Smooth muscle cell (in vitro differentiated cells): ENCODE data around the gene MASP1. TPM values are rescaled to one million over a fixed set of nuclear protein-coding genes. Genes with fewer than 3 reads are reported as not detected.

Experiments
- DNase-seq: peaks from one replicate; lab custom pipeline; 2025; ENCODE audit not compliant: unreplicated experiment; lab: John Stamatoyannopoulos, UW
- H2AFZ ChIP-seq: fragments of 200-600 bp; sonication (generic); 2 replicates; pipeline ENCODE4 v1.6.0; 2016; ENCODE audit warnings: antibody characterized with exemption, low read depth, mild to moderate bottlenecking
- H3F3A ChIP-seq: fragments of 200-600 bp; sonication (generic); 2 replicates; pipeline ENCODE4 v1.6.0; 2017; ENCODE audit warnings: antibody characterized with exemption, low read depth
- H3K27ac ChIP-seq: fragments of 200-600 bp; sonication (generic); 2 replicates; pipeline ENCODE4 v1.5.1; 2016; ENCODE audit warnings: low read depth, mild to moderate bottlenecking
- H3K27me3 ChIP-seq: fragments of 200-600 bp; sonication (generic); 2 replicates; pipeline ENCODE4 v1.6.1; 2016; ENCODE audit warnings: low read depth, mild to moderate bottlenecking
- H3K36me3 ChIP-seq: fragments of 200-600 bp; sonication (generic); 2 replicates; pipeline ENCODE4 v1.5.1; 2016; ENCODE audit warnings: low read depth
- H3K4me1 ChIP-seq: fragments of 200-600 bp; sonication (generic); 2 replicates; pipeline ENCODE4 v1.5.1; 2016; ENCODE audit warnings: low read depth
- H3K4me2 ChIP-seq: fragments of 200-600 bp; sonication (generic); 2 replicates; pipeline ENCODE4 v1.6.0; 2016; ENCODE audit warnings: mild to moderate bottlenecking
- H3K4me3 ChIP-seq: fragments of 200-600 bp; sonication (generic); 2 replicates; pipeline ENCODE4 v1.5.1; 2016; ENCODE audit warnings: mild to moderate bottlenecking
- H3K79me2 ChIP-seq: fragments of 200-600 bp; sonication (generic); 2 replicates; pipeline ENCODE4 v1.6.0; 2016; ENCODE audit warnings: low read depth, mild to moderate bottlenecking
- H3K9ac ChIP-seq: fragments of 200-600 bp; sonication (generic); 2 replicates; pipeline ENCODE4 v1.6.0; 2016; ENCODE audit warnings: low read depth
- H3K9me3 ChIP-seq: fragments of 200-600 bp; sonication (generic); replicated peaks from 2 replicates; pipeline ENCODE4 v1.5.1; 2016; ENCODE audit warnings: low read depth
- H4K20me1 ChIP-seq: fragments of 200-600 bp; sonication (generic); 2 replicates; pipeline ENCODE4 v1.6.0; 2016; ENCODE audit warnings: low read depth
- WGBS: methylation state at CpG from one replicate; pipeline ENCODE4 v1.1.7; 2016; ENCODE audit warnings: low lambda C conversion rate; 5-methylcytosine and 5-hydroxymethylcytosine counted together
- polyA plus RNA-seq: library from polyadenylated mRNA; unstranded; fragments of >200 nt; fragmentation: Nextera tagmentation; extraction: Ambion mirVana; gene quantifications from 2 replicates; pipeline ENCODE4 v1.2.1, GENCODE V29; 2016
- total RNA-seq: library from RNA; depleted of rRNA; stranded (reverse); fragments of >200 nt; gene quantifications from 2 replicates; pipeline ENCODE4 v1.2.3, GENCODE V29; 2014
- TF ChIP-seq, protein P1 (sequence below): fragments of 200-600 bp; sonication (generic); IDR thresholded peaks from 2 replicates; pipeline ENCODE4 v1.5.1; 2017; ENCODE audit warnings: borderline replicate concordance, mild to moderate bottlenecking, antibody characterized with exemption; ENCODE audit not compliant: insufficient read depth, poor library complexity, severe bottlenecking

MASP1 gene
- total and polyA plus RNA-seq, 2 experiments from 2014 or later = 46.7 to 54.0 TPM

GRCh38 chr3:187223799-187224198 is 67.7 kb downstream of the MASP1 start:
- Histone ChIP-seq H3K4me2 (no peak overlapping the region), H3K9ac (no peak overlapping the region), H3K36me3 (no peaks in the 10 kb centered on the region), H3K27me3 (no peaks in the 10 kb centered on the region), H3F3A (no peaks in the 10 kb centered on the region), H2AFZ (no peak overlapping the region), H3K4me3 (no peak overlapping the region), H4K20me1 (no peaks in the 10 kb centered on the region), H3K4me1 (no peaks in the 10 kb centered on the region), H3K27ac (no peak overlapping the region), H3K9me3 (no peaks in the 10 kb centered on the region), H3K79me2 (no peaks in the 10 kb centered on the region)
- no peak for DNase-seq
- TF ChIP-seq, protein P1, sequence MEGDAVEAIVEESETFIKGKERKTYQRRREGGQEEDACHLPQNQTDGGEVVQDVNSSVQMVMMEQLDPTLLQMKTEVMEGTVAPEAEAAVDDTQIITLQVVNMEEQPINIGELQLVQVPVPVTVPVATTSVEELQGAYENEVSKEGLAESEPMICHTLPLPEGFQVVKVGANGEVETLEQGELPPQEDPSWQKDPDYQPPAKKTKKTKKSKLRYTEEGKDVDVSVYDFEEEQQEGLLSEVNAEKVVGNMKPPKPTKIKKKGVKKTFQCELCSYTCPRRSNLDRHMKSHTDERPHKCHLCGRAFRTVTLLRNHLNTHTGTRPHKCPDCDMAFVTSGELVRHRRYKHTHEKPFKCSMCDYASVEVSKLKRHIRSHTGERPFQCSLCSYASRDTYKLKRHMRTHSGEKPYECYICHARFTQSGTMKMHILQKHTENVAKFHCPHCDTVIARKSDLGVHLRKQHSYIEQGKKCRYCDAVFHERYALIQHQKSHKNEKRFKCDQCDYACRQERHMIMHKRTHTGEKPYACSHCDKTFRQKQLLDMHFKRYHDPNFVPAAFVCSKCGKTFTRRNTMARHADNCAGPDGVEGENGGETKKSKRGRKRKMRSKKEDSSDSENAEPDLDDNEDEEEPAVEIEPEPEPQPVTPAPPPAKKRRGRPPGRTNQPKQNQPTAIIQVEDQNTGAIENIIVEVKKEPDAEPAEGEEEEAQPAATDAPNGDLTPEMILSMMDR = no peak
- 63% methylated on average over 3 of the region's 3 CpGs for WGBS

GRCh38 chr3:187222801-187223200 is 68.7 kb downstream of the MASP1 start:
- Histone ChIP-seq H3K4me2 (no peak overlapping the region), H3K4me1 (no peaks in the 10 kb centered on the region), H4K20me1 (no peaks in the 10 kb centered on the region), H3K36me3 (no peaks in the 10 kb centered on the region), H3K9ac (no peak overlapping the region), H3K27me3 (no peaks in the 10 kb centered on the region), H3K4me3 (no peak overlapping the region), H3K27ac (no peak overlapping the region), H2AFZ (no peak overlapping the region), H3F3A (no peaks in the 10 kb centered on the region), H3K9me3 (no peaks in the 10 kb centered on the region), H3K79me2 (no peaks in the 10 kb centered on the region)
- TF ChIP-seq, protein P1 = no peak
- 92% methylated on average over 4 of the region's 4 CpGs for WGBS
- no peak for DNase-seq

- no peak overlapping the region for H3K4me3 ChIP-seq
- DNase-seq = no peak
- H3K4me2 ChIP-seq = no peak overlapping the region
- TF ChIP-seq, protein P1 = no peak
- no peaks in the 10 kb centered on the region for H3K79me2 ChIP-seq
- H3K27ac ChIP-seq = no peak overlapping the region
- no peaks in the 10 kb centered on the region for H3K36me3 ChIP-seq
- no peak overlapping the region for H2AFZ ChIP-seq
- no peaks in the 10 kb centered on the region for H3F3A ChIP-seq
- peaks cover 1% of the 10 kb centered on the region for H3K4me1 ChIP-seq
- 94% methylated on average over 5 of the region's 5 CpGs for WGBS
- H3K27me3 ChIP-seq = no peaks in the 10 kb centered on the region
- H3K9me3 ChIP-seq = no peaks in the 10 kb centered on the region
- H4K20me1 ChIP-seq = no peaks in the 10 kb centered on the region
- no peak overlapping the region for H3K9ac ChIP-seq
Observed at GRCh38 chr3:187215460-187215859, 76.1 kb downstream of the MASP1 start.

DNA sequence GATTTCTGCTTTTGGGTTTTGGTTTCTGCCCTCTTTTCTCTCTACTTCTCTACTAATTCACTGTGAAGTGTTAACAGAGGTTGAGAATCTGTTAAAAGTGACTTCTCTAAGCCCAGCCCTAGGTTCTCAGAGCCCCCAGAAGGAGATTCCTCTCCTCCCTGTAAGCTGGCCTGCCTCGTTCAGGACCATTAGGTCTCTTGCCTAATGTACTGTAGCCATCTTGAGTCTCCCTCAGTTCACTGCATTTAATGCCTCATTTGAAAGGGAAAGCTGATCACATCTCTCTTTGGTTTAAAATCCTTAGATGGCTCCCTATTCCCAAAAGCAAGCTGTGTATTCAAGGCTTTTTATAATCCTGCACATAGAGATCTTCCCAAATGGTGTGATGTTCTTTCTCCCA is 77.9 kb downstream of the MASP1 start:
- no peaks in the 10 kb centered on the region for H3K27me3 ChIP-seq
- TF ChIP-seq, protein P1 = no peak
- no peaks in the 10 kb centered on the region for H3K79me2 ChIP-seq
- no peak overlapping the region for H3K4me2 ChIP-seq
- no peaks in the 10 kb centered on the region for H3K36me3 ChIP-seq
- H3K4me1 ChIP-seq = peaks cover 7% of the 10 kb centered on the region
- no peaks in the 10 kb centered on the region for H3K9me3 ChIP-seq
- H3K9ac ChIP-seq = no peak overlapping the region
- no peak for DNase-seq
- H3K4me3 ChIP-seq = no peak overlapping the region
- no peak overlapping the region for H2AFZ ChIP-seq
- no peaks in the 10 kb centered on the region for H4K20me1 ChIP-seq
- no peak overlapping the region for H3K27ac ChIP-seq
- 90% methylated on average over 1 of the region's 1 CpG for WGBS
- H3F3A ChIP-seq = no peaks in the 10 kb centered on the region
